MM.1S (cell line): Measurements from ENCODE around the gene CLEC4C.

ENCODE experiments used
- EZH2phosphoT487 ChIP-seq: fragments of 300-600 bp; sonication (generic); IDR thresholded peaks from 2 replicates; pipeline ENCODE4 v1.6.1; 2018; ENCODE audit warnings: antibody characterized with exemption, low read length
- TF ChIP-seq, protein P1 (sequence below): fragments of 300-600 bp; sonication (generic); IDR thresholded peaks from 2 replicates; pipeline ENCODE4 v1.5.1; 2016; ENCODE audit warnings: antibody characterized with exemption, low read length, mixed read lengths

DNA sequence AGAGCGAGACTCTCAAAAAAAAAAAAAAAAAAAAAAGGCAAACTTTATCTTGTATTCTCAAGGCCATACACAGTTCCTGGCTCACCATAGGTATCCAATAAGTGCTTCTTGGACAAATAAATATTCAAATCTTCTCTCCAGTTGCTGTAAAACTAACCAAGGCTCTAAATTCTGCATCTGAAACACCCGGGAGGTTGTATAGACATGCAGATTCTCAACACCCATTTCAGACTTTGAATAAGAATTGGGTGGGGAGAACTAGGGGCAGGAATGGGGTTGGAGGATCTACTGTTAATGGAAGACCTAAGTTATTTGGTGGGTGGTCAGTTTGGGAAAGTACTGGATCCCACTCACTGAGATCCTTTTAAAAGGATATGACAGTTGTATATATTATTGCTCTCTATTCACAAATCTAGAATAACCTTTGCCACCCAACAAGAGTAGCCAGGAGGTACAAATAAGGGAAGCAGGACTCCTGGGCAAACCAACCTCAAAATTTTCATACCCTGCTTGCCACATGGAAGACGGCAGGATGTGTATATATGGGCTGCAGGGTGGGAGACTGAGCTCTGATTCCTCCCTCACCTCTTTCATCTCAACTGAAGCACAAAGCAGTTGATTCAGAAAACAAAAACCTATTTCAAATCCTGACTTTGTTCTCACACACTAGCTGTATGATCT lies 52.5 kb downstream of the CLEC4C start:
- TF ChIP-seq, protein P1, sequence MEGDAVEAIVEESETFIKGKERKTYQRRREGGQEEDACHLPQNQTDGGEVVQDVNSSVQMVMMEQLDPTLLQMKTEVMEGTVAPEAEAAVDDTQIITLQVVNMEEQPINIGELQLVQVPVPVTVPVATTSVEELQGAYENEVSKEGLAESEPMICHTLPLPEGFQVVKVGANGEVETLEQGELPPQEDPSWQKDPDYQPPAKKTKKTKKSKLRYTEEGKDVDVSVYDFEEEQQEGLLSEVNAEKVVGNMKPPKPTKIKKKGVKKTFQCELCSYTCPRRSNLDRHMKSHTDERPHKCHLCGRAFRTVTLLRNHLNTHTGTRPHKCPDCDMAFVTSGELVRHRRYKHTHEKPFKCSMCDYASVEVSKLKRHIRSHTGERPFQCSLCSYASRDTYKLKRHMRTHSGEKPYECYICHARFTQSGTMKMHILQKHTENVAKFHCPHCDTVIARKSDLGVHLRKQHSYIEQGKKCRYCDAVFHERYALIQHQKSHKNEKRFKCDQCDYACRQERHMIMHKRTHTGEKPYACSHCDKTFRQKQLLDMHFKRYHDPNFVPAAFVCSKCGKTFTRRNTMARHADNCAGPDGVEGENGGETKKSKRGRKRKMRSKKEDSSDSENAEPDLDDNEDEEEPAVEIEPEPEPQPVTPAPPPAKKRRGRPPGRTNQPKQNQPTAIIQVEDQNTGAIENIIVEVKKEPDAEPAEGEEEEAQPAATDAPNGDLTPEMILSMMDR, result no peak
- TF ChIP-seq EZH2phosphoT487, result no peak
